Measurements from ENCODE around the gene NKAIN4.
A peak's percentile ranks its signal among the peaks of the same experiment; 100 is the strongest.
"Not testable (repeated sequence)": the region's sequence is repeated elsewhere in the genome, so short reads cannot be mapped to it uniquely, and the experiment has no call there.

Gene NKAIN4

GRCh38 chr20:63258781-63259180 is 4.5 kb upstream of the NKAIN4 start:
- no peak for DNase-seq (ENCODE audit: low spot score)

GRCh38 chr20:63257629-63258028 is 3.4 kb upstream of the NKAIN4 start:
- DNase-seq (ENCODE audit: low spot score): no peak

DNA sequence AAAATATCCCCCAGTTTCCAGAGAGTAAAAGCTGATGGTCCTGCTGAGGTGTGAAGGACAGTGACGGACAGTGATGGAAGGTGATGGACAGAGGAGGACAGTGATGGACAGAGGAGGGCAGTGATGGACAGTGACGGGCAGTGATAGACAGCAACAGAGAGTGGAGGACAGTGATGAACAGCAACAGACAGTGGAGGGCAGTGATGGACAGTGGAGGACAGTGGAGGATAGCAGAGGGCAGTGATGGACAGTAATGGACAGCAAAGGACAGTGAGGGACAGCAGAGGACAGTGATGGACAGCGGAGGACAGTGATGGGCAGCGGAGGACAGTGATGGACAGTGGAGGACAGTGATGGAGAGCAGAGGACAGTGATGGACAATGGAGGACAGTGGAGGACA is 2.7 kb upstream of the NKAIN4 start:
- DNase-seq (ENCODE audit: low spot score): no peak

- no peak for DNase-seq (ENCODE audit: low spot score)
Measured at GRCh38 chr20:63255931-63256704, 1.9 kb upstream of the NKAIN4 start.

DNA sequence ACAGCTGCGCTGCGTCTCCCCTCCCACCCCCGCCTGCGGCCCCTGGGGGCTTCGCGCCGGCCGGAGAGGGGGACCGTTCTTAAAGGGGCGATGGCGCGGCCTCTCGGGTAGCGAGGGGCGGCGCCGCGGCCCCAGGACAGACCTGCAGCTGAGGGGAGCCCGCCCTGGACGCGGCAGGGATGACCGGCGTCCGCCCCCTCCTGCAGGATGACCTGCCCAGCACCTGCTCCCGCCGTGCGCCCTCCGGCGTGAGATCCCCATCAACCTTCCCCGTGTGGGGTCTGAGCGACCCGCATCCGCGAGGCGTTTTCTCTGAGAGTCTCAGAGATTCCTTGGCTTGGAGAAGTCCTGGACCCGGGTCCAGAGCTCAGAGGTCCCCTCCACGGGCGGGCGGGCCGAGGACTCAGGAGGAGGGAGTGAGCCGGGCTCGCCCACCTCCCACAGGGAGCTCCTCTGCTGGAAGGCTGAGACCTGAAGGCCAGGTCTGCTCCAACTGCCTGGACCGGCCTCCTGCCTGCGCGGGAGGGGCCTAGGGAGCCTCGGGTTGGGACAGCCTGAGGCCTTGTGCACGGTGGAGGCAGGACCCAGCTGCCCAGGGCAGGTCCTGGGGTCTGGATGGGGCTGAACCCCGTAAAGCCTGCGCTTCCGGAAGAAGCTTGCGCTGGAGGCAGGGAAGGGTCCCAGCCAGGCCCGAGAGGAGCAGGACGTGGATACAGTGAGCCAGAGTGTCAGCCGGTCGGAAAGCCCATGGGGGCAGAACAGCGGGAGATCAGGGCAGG is 532 bp upstream of the NKAIN4 start:
- no peak for DNase-seq (ENCODE audit: low spot score)

DNA sequence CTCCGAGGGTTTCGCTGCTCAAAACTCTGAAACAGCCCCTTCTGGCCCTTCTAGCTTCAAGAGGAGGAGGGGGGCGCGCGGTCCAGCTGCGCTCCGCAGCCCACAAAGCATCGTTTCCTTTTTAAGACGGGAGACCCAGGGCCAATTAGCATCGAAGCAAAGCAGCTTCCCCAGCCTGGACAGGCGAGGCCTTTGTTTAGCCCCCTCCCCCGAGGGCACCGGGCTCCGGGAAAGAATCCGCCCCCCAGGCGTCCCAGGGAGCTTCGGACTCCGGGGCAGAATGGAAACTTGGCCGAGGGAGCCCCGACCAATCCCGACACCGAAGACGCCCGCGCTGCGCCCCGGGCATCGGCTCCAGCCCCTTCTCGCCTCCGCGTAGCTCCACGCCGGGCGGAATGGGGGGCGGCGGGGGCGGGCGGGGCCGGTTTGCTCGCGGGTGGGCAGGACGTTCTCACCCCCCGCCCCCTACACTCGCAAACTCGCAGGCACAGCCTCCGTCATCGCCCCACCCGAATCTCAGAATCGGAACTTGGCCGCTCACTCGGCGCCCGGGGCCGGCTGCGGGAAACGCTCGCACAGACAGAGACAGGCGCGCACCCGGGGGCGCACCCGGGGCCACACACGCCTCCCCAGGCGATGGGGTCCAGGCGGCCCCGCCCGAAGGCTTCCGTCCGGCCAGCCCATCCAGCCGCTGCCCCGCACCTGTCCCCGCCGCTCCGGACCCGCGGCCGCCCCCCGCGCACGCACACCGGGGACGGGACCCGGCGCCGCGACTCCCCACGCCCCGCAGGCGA is 628 bp downstream of the NKAIN4 start:
- no peak for DNase-seq (ENCODE audit: low spot score)

- DNase-seq (ENCODE audit: low spot score): no peak
Measured at GRCh38 chr20:63253065-63253437, 1.2 kb downstream of the NKAIN4 start.

DNA sequence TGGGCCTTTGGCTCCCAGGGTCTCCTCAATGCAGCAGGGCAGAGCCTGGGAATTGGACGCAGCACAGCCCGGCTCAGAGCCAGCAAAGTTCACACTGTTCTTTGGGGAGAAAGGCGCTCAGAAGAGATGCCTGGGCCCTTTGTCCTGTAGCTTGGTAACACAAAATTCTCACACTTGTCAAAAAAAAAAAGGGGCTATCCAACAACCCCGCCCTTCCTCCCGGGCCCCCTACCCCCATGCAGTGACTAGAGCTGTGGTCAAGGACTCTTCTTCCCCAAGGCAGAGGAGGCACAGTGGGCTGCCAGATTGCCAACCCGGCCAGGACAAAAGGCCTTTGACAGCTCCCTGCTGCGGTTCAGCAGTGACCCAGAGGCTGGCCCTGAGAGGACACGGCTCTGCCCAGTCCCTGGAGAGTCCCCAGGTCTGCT is 2.0 kb downstream of the NKAIN4 start:
- no peak for DNase-seq (ENCODE audit: low spot score)

GRCh38 chr20:63251350-63251749 is 2.9 kb downstream of the NKAIN4 start:
- DNase-seq (ENCODE audit: low spot score): not testable (repeated sequence)

GRCh38 chr20:63249891-63250290 is 4.4 kb downstream of the NKAIN4 start:
- DNase-seq (ENCODE audit: low spot score): no peak

- DNase-seq (ENCODE audit: low spot score): no peak
Measured at GRCh38 chr20:63248835-63249591, 5.2 kb downstream of the NKAIN4 start.

DNA sequence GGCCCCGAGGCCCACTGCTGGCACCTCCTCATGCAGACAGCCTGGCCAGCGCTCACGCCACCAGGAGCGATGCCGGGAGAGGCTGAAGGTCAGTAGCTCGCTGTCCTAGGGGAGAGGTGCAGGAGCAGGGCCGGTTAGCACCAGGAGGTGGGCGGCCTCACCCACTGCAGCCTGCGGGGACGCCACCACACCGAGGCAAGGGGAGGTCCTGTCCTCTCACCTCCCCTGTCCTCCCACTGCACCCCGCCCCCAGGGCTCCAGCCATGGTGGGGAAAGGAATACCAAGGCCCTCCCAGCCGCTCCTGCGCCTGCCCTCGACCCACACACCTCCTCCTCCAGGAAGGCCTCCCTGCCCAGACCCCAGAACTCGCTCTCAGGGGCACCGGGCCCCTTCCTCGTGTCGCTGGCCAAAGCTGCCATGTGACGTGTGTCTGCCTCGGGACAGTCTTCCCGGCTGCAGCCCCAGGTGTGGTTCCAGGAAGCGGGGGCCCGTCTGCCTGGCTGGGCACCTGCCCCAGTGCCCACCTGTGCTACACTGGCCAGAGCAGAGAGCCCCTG is 6.5 kb downstream of the NKAIN4 start:
- no peak for DNase-seq (ENCODE audit: low spot score)

GRCh38 chr20:63246490-63247288 is 7.6 kb downstream of the NKAIN4 start:
- DNase-seq (ENCODE audit: low spot score): peak; percentile 57

GRCh38 chr20:63244468-63244867 is 9.8 kb downstream of the NKAIN4 start:
- no peak for DNase-seq (ENCODE audit: low spot score)

DNA sequence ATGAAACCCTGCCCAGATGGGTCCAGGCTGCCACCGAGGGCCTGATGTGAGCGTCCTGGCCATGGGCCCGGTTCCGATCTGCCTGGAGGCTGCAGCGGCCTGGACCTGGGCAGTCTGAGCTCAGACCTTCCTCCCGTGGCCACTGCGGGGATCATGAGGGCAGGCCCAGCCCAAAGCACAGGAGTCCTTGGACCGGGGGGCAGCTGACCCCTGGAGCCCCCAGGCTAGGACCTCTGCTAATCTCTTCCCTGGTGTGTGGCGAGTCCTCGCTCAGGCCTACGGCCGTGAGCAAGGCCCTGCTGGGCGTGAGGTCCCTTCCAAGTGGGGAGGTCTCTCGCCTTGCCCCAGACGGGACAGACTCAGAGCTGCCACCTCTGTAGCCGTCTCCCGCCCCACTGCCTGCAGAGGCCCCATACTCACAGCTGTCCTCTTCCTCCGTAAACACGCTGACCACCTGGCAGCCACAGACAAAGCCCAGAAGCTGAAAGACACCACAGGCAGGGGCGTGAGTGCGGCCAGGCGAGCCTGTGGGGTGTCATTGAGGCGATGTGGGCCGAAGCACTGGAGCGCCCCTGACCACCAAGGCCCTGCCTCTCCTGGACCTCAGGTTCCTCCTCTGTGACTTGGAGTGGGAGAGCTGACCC is 10.5 kb downstream of the NKAIN4 start:
- DNase-seq (ENCODE audit: low spot score): no peak

GRCh38 chr20:63242736-63243135 is 11.5 kb downstream of the NKAIN4 start:
- no peak for DNase-seq (ENCODE audit: low spot score)

DNA sequence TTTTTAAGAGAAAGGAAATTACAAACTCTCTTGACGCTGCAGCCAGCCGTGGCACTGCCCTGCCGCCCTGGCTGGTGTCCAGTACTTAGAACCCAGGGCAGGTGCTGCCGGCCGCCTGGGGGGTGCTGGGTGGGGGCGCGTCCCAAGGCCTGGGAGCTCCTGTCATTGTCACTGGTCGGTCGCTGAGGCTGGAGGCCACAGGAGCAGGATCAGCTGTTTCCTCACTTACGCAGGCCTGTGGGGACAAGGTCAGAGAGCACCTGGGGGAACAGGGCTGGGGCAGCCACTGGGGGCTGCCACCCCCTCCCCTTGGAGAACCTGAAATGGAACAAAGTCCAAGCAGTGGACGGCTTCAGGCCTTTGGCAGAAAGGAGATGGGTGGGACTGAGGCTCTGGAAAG is 13.0 kb downstream of the NKAIN4 start:
- no peak for DNase-seq (ENCODE audit: low spot score)

- no peak for DNase-seq (ENCODE audit: low spot score)
Measured at GRCh38 chr20:63240004-63240403, 14.3 kb downstream of the NKAIN4 start.

- DNase-seq (ENCODE audit: low spot score): no peak
Measured at GRCh38 chr20:63239431-63239830, 14.8 kb downstream of the NKAIN4 start.

All from SK-N-DZ (cell line).